ENCODE measurements around the gene SEMA3A. TPM values are rescaled to one million over a fixed set of nuclear protein-coding genes. Genes with fewer than 3 reads are reported as not detected.

The SEMA3A gene
- total and polyA plus RNA-seq, 11 donors, result 0.30 to 6.6 (median 1.4) TPM

DNA sequence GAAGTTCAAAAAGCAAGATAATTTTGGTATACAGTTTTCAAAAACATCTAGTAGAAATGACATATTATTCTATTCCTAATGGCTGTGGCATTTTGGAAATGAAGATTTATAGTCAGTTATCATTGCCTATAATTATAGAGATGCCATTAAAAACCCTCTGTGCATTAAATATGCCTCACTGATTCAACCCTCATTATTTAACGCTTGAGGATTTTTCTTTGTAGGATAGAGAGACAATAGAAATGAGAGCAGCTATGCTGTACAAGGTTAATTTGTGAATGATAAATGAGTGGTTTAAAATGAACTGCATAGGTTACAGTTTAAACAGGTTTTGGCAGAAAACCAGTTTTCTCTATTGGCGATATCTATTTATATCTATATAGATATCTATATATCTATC, 32.2 kb upstream of the SEMA3A start:
- WGBS, 4 donors, result 91 to 93% (median 92%) methylated on average over 2 of the region's 2 CpGs
- H3K4me3 ChIP-seq, result no peak overlapping the region
- no peak for ATAC-seq
- no peaks in the 10 kb centered on the region for H3K36me3 ChIP-seq
- DNase-seq, result no peak
- TF ChIP-seq POLR2A (IDR thresholded peaks at IDR 0.05), result no peak
- TF ChIP-seq CTCF (IDR thresholded peaks at IDR 0.05), result no peak
- H3K27me3 ChIP-seq, result no peaks in the 10 kb centered on the region
- no peak overlapping the region for H3K27ac ChIP-seq
- intact Hi-C loops (cut with DNase I), result no loop called here
- H3K9me3 ChIP-seq, result no peaks in the 10 kb centered on the region
- H3K4me1 ChIP-seq, result no peaks in the 10 kb centered on the region

DNA sequence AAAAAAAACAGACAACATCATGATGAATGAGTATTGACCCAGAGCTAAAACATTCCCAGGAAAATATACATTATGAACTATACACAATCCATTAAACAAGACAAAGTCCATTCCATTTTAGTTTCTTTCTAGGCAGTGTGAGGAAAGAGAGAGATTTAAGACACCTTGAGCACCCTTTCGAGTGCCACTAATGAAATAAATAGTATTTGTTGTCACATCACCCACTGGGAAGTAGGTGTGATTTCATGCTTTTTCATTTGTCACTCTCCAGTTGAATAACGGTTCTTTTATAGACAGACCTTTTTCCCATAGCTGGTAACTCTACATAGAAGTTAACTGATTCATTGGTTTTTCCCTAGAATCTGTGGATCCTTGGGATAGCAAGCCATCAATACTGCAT, 29.9 kb upstream of the SEMA3A start:
- Histone ChIP-seq H3K4me3 (no peak overlapping the region), H3K27ac (no peak overlapping the region), H3K9me3 (no peaks in the 10 kb centered on the region), H3K36me3 (no peaks in the 10 kb centered on the region), H3K4me1 (no peaks in the 10 kb centered on the region), H3K27me3 (no peaks in the 10 kb centered on the region)
- no peak for TF ChIP-seq POLR2A (IDR thresholded peaks at IDR 0.05)
- TF ChIP-seq CTCF (IDR thresholded peaks at IDR 0.05), result no peak
- 81 to 94% (median 87%) methylated on average over 2 of the region's 2 CpGs for WGBS, 4 donors
- intact Hi-C loops (cut with DNase I), result no loop called here
- DNase-seq (no peak), ATAC-seq (no peak)

GRCh38 chr7:84219310-84219709, 24.7 kb upstream of the SEMA3A start:
- Histone ChIP-seq H3K27ac (no peak overlapping the region), H3K36me3 (no peaks in the 10 kb centered on the region), H3K9me3 (no peaks in the 10 kb centered on the region), H3K4me3 (no peak overlapping the region), H3K4me1 (no peaks in the 10 kb centered on the region), H3K27me3 (no peaks in the 10 kb centered on the region)
- no peak for DNase-seq
- ATAC-seq, result no peak
- TF ChIP-seq CTCF (IDR thresholded peaks at IDR 0.05) (no peak), POLR2A (IDR thresholded peaks at IDR 0.05) (no peak)
- intact Hi-C loops (cut with DNase I), result no loop called here
- 97 to 98% (median 98%) methylated on average over 2 of the region's 2 CpGs for WGBS, 4 donors

- no peaks in the 10 kb centered on the region for H3K4me1 ChIP-seq
- H3K9me3 ChIP-seq, result no peaks in the 10 kb centered on the region
- WGBS, 4 donors, result 2 to 10% (median 8%) methylated on average over 2 of the region's 2 CpGs
- no peak overlapping the region for H3K4me3 ChIP-seq
- no peaks in the 10 kb centered on the region for H3K27me3 ChIP-seq
- DNase-seq, result no peak
- no peak for TF ChIP-seq CTCF (IDR thresholded peaks at IDR 0.05)
- TF ChIP-seq POLR2A (IDR thresholded peaks at IDR 0.05), result no peak
- H3K27ac ChIP-seq, result no peak overlapping the region
- intact Hi-C loops (cut with DNase I), result no loop called here
- no peak for ATAC-seq
- H3K36me3 ChIP-seq, result no peaks in the 10 kb centered on the region
Observed at GRCh38 chr7:84218681-84219080, 24.1 kb upstream of the SEMA3A start.

Measured in heart left ventricle (tissue), 16 donors.